Keratinocyte (primary cell): Measurements from ENCODE around the gene ALG6. TPM values are rescaled to one million over a fixed set of nuclear protein-coding genes. Genes with fewer than 3 reads are reported as not detected.

ENCODE experiments used
- DNase-seq: peaks from one replicate; pipeline ENCODE4 v3.0.0-alpha.2; 2011; ENCODE audit warnings: low read depth, missing footprints, low spot score
- FAIRE-seq: peaks from 2 replicates; lab custom pipeline; 2011; peaks lifted over from hg19 to GRCh38; lab: Jason Lieb, UNC
- H2AFZ ChIP-seq: 2 replicates; pipeline ENCODE4 v1.6.0; 2012; ENCODE audit warnings: low read length, control low read depth, inconsistent platforms; ENCODE audit not compliant: control insufficient read depth
- H3K27ac ChIP-seq: 2 replicates; pipeline ENCODE4 v1.5.1; 2011; ENCODE audit warnings: low read length; ENCODE audit not compliant: control insufficient read depth, insufficient read depth
- H3K27me3 ChIP-seq: 3 replicates; pipeline ENCODE4 v1.6.0; 2011; ENCODE audit warnings: low read length; ENCODE audit not compliant: control insufficient read depth, insufficient read depth; ENCODE audit errors: extremely low read depth
- H3K36me3 ChIP-seq, 2 experiments: 2 replicates in 1 of 2; 3 replicates in 1 of 2; pipeline ENCODE4 v1.5.1; 2011; ENCODE audit warnings: low read length in 2 of 2, mild to moderate bottlenecking in 1 of 2; ENCODE audit not compliant: control insufficient read depth in 2 of 2, insufficient read depth in 2 of 2; ENCODE audit errors: extremely low read depth in 1 of 2
- H3K4me1 ChIP-seq: 3 replicates; pipeline ENCODE4 v1.5.1; 2011; ENCODE audit warnings: low read length; ENCODE audit not compliant: control insufficient read depth, insufficient read depth; ENCODE audit errors: extremely low read depth
- H3K4me2 ChIP-seq: 3 replicates; pipeline ENCODE4 v1.6.0; 2011; ENCODE audit warnings: low read depth, low read length; ENCODE audit not compliant: control insufficient read depth, insufficient read depth; ENCODE audit errors: extremely low read depth
- H3K4me3 ChIP-seq, 3 experiments: fragments of 200-600 bp in 1 of 3; sonication (generic) in 1 of 3; 2 replicates in 2 of 3; 3 replicates in 1 of 3; pipeline ENCODE4 v1.5.1; 2011 to 2016; ENCODE audit warnings: low read length in 3 of 3, mild to moderate bottlenecking in 3 of 3, control low read depth in 2 of 3, inconsistent platforms in 1 of 3, low read depth in 1 of 3, mixed read lengths in 1 of 3, mixed run types in 1 of 3, moderate library complexity in 1 of 3; ENCODE audit not compliant: control insufficient read depth in 2 of 3, insufficient read depth in 2 of 3; ENCODE audit errors: extremely low read depth in 1 of 3
- H3K79me2 ChIP-seq: 2 replicates; pipeline ENCODE4 v1.6.0; 2012; ENCODE audit warnings: low read length; ENCODE audit not compliant: control insufficient read depth, insufficient read depth
- H3K9ac ChIP-seq: 3 replicates; pipeline ENCODE4 v1.6.0; 2011; ENCODE audit warnings: low read length; ENCODE audit not compliant: control insufficient read depth, insufficient read depth; ENCODE audit errors: extremely low read depth
- H3K9me1 ChIP-seq: 3 replicates; pipeline ENCODE4 v1.6.0; 2011; ENCODE audit warnings: low read length; ENCODE audit not compliant: control insufficient read depth, insufficient read depth; ENCODE audit errors: extremely low read depth
- H3K9me3 ChIP-seq: 2 replicates; pipeline ENCODE4 v1.5.1; 2012; ENCODE audit warnings: low read depth, low read length; ENCODE audit not compliant: control insufficient read depth
- H4K20me1 ChIP-seq: 3 replicates; pipeline ENCODE4 v1.6.0; 2011; ENCODE audit warnings: low read length; ENCODE audit not compliant: control insufficient read depth, insufficient read depth; ENCODE audit errors: extremely low read depth
- CTCF ChIP-seq, 3 experiments: IDR thresholded peaks in 1 of 3; conservative IDR thresholded peaks in 1 of 3; optimal IDR thresholded peaks in 1 of 3; 2 replicates in 2 of 3; 3 replicates in 1 of 3; pipeline versions ENCODE3 to v1.5.1; 2011; ENCODE audit warnings: low read length in 3 of 3, mild to moderate bottlenecking in 3 of 3, moderate library complexity in 2 of 3, control low read depth in 1 of 3, inconsistent platforms in 1 of 3; ENCODE audit not compliant: insufficient read depth in 2 of 3; ENCODE audit errors: extremely low read depth in 1 of 3
- EZH2 ChIP-seq: IDR thresholded peaks from one replicate; pipeline ENCODE4 v1.6.1; 2012; ENCODE audit warnings: inconsistent platforms, mild to moderate bottlenecking, low read length, moderate library complexity
- dilution Hi-C: fragments of 300-500 bp; cut with MboI; formaldehyde crosslinking; loops from one replicate; pipeline ENCODE4 v1.7.0; 2020; ENCODE audit warnings: low sequenced_read_pairs; ENCODE audit not compliant: extremely low pct_ligation_motif_present
- polyA plus RNA-seq, 5 experiments: library from polyadenylated mRNA; depleted of rRNA in 3 of 5; stranded (reverse) in 3 of 5; stranded (forward) in 1 of 5; unstranded in 1 of 5; fragments of >200 nt; gene quantifications; 1 replicate in 1 of 5; 2 replicates in 3 of 5; 3 replicates in 1 of 5; pipeline versions ENCODE4 v1.2.1 to v1.2.3, GENCODE V29; 2011 to 2012; ENCODE audit warnings: missing spikeins in 2 of 5, low read depth in 1 of 5, low replicate concordance in 1 of 5

The ALG6 gene
- polyA plus RNA-seq, 1 donor (not counting 4 experiments of a cell fraction or from before 2014, with no cell fraction given) = 20.5 TPM

- peaks cover 89% of the 10 kb centered on the region for H3K27me3 ChIP-seq
- H3K9me3 ChIP-seq = no peaks in the 10 kb centered on the region
- H3K4me3 ChIP-seq = no peak overlapping the region
- H4K20me1 ChIP-seq = peaks cover 3% of the 10 kb centered on the region
- no peak overlapping the region for H2AFZ ChIP-seq
- no peak overlapping the region for H3K9ac ChIP-seq
- dilution Hi-C loops = no loop called here
- no peaks in the 10 kb centered on the region for H3K36me3 ChIP-seq
- no peak overlapping the region for H3K4me2 ChIP-seq
- no peak overlapping the region for H3K27ac ChIP-seq
- no peaks in the 10 kb centered on the region for H3K4me1 ChIP-seq
- no peaks in the 10 kb centered on the region for H3K79me2 ChIP-seq
- TF ChIP-seq CTCF (optimal IDR thresholded peaks at IDR 0.05 in 1 of 3, IDR thresholded peaks at IDR 0.05 in 1 of 3, conservative IDR thresholded peaks at IDR 0.05 in 1 of 3; ENCODE audit: extremely low read depth in 1 of 3, insufficient read depth in 2 of 3, low read length in 3 of 3) (peak; percentile 69 to 87 (median 77)), EZH2 (no peak)
- no peaks in the 10 kb centered on the region for H3K9me1 ChIP-seq
- DNase-seq (peak; percentile 5), FAIRE-seq (peak; percentile 57)
These were observed 39.9 kb upstream of the ALG6 start for GRCh38 chr1:63327417-63328054.

- Histone ChIP-seq H3K4me1 (no peaks in the 10 kb centered on the region), H3K9me3 (no peaks in the 10 kb centered on the region), H3K9ac (no peak overlapping the region), H4K20me1 (peaks cover 3% of the 10 kb centered on the region), H3K27me3 (peaks cover 88% of the 10 kb centered on the region), H3K4me2 (no peak overlapping the region), H3K36me3 (no peaks in the 10 kb centered on the region), H3K9me1 (no peaks in the 10 kb centered on the region), H3K4me3 (no peak overlapping the region), H3K27ac (no peak overlapping the region), H2AFZ (no peak overlapping the region), H3K79me2 (no peaks in the 10 kb centered on the region)
- dilution Hi-C loops = no loop called here
- TF ChIP-seq CTCF (optimal IDR thresholded peaks at IDR 0.05 in 1 of 3, IDR thresholded peaks at IDR 0.05 in 1 of 3, conservative IDR thresholded peaks at IDR 0.05 in 1 of 3; ENCODE audit: extremely low read depth in 1 of 3, insufficient read depth in 2 of 3, low read length in 3 of 3) (no peak), EZH2 (no peak)
- FAIRE-seq (no peak), DNase-seq (no peak)
These were observed 39.3 kb upstream of the ALG6 start for GRCh38 chr1:63328122-63328521.
